ENCODE data around the gene PRR33. TPM values are rescaled to one million over a fixed set of nuclear protein-coding genes. Genes with fewer than 3 reads are reported as not detected.
A peak's percentile ranks its signal among the peaks of the same experiment; 100 is the strongest.

Gene PRR33
- total RNA-seq, 1 donor from 2014 or later = not detected

- Mint-ChIP-seq H3K36me3 (ENCODE audit: insufficient read depth) (no peaks in the 10 kb centered on the region), H3K27ac (no peak overlapping the region), H3K27me3 (peaks cover 19% of the 10 kb centered on the region), H3K4me1 (ENCODE audit: low read depth) (no peaks in the 10 kb centered on the region), H3K9me3 (ENCODE audit: low read depth) (no peaks in the 10 kb centered on the region), H3K4me3 (ENCODE audit: low read depth) (no peak overlapping the region)
- DNase-seq (ENCODE audit: low spot score, unreplicated experiment) = no peak
- TF ChIP-seq, protein P1, sequence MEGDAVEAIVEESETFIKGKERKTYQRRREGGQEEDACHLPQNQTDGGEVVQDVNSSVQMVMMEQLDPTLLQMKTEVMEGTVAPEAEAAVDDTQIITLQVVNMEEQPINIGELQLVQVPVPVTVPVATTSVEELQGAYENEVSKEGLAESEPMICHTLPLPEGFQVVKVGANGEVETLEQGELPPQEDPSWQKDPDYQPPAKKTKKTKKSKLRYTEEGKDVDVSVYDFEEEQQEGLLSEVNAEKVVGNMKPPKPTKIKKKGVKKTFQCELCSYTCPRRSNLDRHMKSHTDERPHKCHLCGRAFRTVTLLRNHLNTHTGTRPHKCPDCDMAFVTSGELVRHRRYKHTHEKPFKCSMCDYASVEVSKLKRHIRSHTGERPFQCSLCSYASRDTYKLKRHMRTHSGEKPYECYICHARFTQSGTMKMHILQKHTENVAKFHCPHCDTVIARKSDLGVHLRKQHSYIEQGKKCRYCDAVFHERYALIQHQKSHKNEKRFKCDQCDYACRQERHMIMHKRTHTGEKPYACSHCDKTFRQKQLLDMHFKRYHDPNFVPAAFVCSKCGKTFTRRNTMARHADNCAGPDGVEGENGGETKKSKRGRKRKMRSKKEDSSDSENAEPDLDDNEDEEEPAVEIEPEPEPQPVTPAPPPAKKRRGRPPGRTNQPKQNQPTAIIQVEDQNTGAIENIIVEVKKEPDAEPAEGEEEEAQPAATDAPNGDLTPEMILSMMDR (IDR thresholded peaks at IDR 0.05; ENCODE audit: unreplicated experiment) = no peak
Measured at GRCh38 chr11:1920128-1920908, 28.6 kb upstream of the PRR33 start.

DNA sequence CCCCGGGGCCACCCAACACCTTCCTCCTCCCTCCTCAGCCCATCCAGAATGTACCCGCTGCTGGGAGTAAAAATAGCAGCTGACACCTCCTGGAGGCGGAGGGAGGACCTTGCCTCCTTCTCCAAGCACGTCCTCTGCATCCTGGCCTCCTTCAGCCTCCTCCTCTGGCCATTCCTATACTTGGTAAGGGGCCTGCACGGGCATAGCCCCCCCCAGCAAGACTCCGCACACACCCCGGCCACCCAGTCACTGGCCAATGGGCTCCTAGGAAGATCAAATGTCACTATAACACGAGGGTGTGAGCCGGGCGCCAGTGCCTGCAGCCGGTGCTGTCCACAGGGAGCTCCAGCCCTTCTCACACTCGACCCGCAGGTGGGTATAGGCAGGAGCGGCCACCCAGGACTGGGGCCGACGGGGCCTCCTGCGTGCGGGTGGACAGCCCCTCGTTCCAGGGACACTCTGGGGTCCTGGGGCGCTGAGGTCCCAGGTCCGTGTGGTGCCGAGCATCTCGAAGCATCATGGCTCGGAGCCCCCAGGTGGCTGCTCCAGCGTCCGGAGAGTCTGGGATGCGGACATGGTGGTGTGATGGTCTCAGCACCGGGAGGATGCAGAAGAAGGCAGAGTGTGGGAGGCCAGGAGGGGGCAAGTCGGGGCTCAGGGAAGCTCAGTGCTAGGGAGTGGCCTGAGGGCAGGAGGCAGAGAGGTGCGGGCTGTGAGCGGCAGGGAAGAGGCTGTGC lies 27.9 kb upstream of the PRR33 start, which contains the start of gene TNNT3:
TNNT3 (plus strand) TSS at position 313 of the 737 bp plus-strand sequence. CDS start 3,172 bp downstream, outside the sequence.
- no peak for DNase-seq (ENCODE audit: low spot score, unreplicated experiment)
- no peak within 1 kb of the TSS for H3K27ac Mint-ChIP-seq
- TF ChIP-seq, protein P1 (IDR thresholded peaks at IDR 0.05; ENCODE audit: unreplicated experiment) = no peak
- H3K27me3 Mint-ChIP-seq = peaks cover 19% of the 10 kb centered on the region
- H3K4me1 Mint-ChIP-seq (ENCODE audit: low read depth) = no peaks in the 10 kb centered on the region
- no peak within 1 kb of the TSS for H3K4me3 Mint-ChIP-seq (ENCODE audit: low read depth)
- no peaks in the 10 kb centered on the region for H3K9me3 Mint-ChIP-seq (ENCODE audit: low read depth)
- no peaks in the 10 kb centered on the region for H3K36me3 Mint-ChIP-seq (ENCODE audit: insufficient read depth)

GRCh38 chr11:1918436-1919315 lies 27.0 kb upstream of the PRR33 start:
- no peaks in the 10 kb centered on the region for H3K4me1 Mint-ChIP-seq (ENCODE audit: low read depth)
- no peak for DNase-seq (ENCODE audit: low spot score, unreplicated experiment)
- H3K27me3 Mint-ChIP-seq = peaks cover 20% of the 10 kb centered on the region
- H3K4me3 Mint-ChIP-seq (ENCODE audit: low read depth) = no peak overlapping the region
- TF ChIP-seq, protein P1 (IDR thresholded peaks at IDR 0.05; ENCODE audit: unreplicated experiment) = no peak
- H3K27ac Mint-ChIP-seq = no peak overlapping the region
- H3K36me3 Mint-ChIP-seq (ENCODE audit: insufficient read depth) = no peaks in the 10 kb centered on the region
- no peaks in the 10 kb centered on the region for H3K9me3 Mint-ChIP-seq (ENCODE audit: low read depth)

DNA sequence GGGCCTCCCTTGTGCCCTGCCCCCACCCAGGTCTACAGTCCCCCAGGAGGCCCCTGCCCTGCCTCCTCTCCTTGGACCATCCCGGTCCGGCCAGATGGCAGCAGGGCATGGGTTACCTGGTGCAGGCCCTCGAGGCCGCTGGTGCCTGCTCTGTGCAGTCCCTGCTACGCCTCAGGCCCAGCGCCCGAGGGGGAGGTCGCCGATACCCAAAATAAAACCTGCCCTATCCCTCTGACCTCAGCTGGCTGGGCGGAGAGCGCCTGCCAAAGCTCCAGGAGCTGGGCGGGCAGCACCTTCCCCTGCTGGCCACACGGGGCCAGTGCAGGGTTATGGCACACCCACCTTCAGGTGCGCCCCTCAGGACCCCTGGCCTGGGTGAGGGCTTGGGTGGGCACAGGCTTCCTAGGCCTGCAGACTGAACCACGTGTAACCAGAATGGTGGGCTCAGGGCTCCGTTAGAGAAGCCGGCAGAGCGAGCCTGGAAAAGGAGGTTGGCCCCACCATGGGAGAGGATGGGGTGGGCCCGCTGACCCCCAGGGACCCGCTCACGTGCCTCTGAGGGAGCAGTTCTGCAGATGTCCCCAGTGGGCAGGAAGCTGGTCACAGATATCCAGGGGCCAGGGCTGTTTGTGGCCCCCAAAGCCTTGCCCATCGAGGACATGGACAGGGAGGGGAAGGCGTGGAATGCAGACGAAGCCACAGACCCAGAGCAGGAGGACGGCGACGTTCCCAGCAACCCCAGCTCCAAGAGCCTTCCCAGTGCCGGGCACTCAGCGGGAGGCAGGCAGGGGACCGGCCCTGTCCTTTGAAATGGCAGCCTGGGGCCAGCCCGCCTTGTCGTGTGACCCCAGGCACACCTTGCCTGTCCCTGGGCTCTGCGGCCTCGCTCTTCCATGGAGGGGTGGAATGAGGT lies 26.1 kb upstream of the PRR33 start:
- DNase-seq (ENCODE audit: low spot score, unreplicated experiment) = no peak
- Mint-ChIP-seq H3K4me3 (ENCODE audit: low read depth) (no peak overlapping the region), H3K9me3 (ENCODE audit: low read depth) (no peaks in the 10 kb centered on the region), H3K27ac (no peak overlapping the region), H3K4me1 (ENCODE audit: low read depth) (no peaks in the 10 kb centered on the region), H3K27me3 (peaks cover 21% of the 10 kb centered on the region), H3K36me3 (ENCODE audit: insufficient read depth) (no peaks in the 10 kb centered on the region)
- TF ChIP-seq, protein P1 (IDR thresholded peaks at IDR 0.05; ENCODE audit: unreplicated experiment) = peak; percentile 47

All from progenitor cell of endocrine pancreas (in vitro differentiated cells).